Measurements from ENCODE around the gene TSC2.
"Not testable (repeated sequence)": the region's sequence is repeated elsewhere in the genome, so short reads cannot be mapped to it uniquely, and the experiment has no call there.

Gene TSC2

DNA sequence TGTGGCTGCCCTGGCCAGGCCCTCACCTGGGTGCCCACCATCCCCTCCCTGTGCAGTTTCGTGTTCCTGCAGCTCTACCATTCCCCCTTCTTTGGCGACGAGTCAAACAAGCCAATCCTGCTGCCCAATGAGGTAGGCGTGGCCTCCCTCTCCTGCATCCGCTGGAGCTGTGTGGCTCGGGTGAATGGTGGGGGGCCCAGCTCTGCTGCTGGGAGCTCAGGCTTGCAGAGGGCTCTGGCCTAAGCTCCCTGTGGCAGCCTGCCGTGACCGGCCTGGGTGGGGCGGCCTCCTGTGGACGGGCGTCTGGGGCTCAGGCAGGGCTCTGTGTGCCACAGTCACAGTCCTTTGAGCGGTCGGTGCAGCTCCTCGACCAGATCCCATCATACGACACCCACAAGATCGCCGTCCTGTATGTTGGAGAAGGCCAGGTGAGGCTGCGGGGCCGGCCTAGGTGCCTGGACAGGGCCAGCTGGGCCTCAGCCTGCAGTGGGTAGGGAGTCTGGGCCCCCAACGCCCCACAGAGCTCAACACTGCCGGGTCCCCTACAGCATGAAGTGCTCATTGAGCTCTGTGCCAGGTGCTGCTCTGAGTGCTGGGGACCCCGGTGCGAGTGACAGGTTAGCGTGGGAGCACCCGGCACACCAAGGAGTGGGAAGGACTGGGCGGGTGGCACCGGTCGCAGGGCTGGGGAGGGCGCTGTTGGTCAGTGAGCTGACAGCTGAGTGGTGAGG lies 37.3 kb downstream of the TSC2 start:
- no peak for DNase-seq (ENCODE audit: low read depth in 1 of 2, low spot score in 1 of 2)

- no peak for DNase-seq (ENCODE audit: low read depth in 1 of 2, low spot score in 1 of 2)
These were observed 37.9 kb downstream of the TSC2 start for GRCh38 chr16:2085669-2086068.

DNA sequence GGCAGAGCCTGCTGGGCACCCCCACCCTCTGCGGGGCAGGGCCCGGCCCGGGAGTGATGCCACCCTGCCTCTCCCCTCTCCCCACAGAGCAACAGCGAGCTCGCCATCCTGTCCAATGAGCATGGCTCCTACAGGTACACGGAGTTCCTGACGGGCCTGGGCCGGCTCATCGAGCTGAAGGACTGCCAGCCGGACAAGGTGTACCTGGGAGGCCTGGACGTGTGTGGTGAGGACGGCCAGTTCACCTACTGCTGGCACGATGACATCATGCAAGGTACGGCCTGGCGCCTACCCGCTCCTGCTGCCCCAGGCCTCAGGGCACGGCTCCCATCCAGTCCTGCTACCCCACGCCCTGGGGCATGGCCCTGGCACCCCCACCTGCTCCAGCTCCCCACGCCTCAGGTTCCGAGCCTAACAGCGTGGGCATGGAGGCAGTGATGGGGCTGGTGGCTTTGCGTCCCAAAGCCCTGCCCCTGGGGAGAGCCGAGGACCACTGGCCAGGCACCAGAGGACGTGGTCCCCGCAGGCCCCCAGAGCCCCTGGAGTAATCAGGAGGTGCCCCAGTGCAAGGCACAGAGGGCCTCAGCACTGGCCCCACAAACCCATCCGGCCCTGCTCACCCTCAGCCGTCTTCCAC lies 38.4 kb downstream of the TSC2 start:
- no peak for DNase-seq (ENCODE audit: low read depth in 1 of 2, low spot score in 1 of 2)

- no peak for DNase-seq (ENCODE audit: low read depth in 1 of 2, low spot score in 1 of 2)
These were observed 39.3 kb downstream of the TSC2 start for GRCh38 chr16:2086812-2087747.

DNA sequence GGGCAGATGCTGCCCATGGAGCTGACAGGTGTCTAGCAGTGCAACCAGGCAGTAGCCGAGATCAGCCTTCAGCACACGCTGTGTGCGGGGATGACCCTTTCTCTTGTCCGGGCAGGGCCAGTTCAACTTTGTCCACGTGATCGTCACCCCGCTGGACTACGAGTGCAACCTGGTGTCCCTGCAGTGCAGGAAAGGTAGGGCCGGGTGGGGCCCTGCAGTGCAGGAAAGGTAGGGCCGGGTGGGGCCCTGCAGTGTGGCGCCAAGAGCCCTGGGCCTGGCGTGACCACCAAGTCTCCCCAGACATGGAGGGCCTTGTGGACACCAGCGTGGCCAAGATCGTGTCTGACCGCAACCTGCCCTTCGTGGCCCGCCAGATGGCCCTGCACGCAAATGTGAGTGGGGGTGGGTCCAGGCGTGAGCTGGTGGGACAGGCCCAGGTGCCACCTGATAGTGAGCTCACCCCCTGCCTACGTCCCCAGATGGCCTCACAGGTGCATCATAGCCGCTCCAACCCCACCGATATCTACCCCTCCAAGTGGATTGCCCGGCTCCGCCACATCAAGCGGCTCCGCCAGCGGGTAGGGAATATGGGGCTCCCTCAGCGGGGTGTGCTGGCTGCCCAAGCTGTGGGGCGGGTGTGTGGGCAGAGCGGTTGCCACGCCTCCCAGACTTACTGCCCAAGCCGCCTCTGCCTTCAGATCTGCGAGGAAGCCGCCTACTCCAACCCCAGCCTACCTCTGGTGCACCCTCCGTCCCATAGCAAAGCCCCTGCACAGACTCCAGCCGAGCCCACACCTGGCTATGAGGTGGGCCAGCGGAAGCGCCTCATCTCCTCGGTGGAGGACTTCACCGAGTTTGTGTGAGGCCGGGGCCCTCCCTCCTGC lies 40.2 kb downstream of the TSC2 start:
- DNase-seq (ENCODE audit: low read depth in 1 of 2, low spot score in 1 of 2), result no peak

GRCh38 chr16:2088759-2089358 lies 41.1 kb downstream of the TSC2 start:
- no peak for DNase-seq (ENCODE audit: low read depth in 1 of 2, low spot score in 1 of 2)

- no peak for DNase-seq (ENCODE audit: low read depth in 1 of 2, low spot score in 1 of 2)
These were observed 42.1 kb downstream of the TSC2 start for GRCh38 chr16:2089706-2090480.

DNA sequence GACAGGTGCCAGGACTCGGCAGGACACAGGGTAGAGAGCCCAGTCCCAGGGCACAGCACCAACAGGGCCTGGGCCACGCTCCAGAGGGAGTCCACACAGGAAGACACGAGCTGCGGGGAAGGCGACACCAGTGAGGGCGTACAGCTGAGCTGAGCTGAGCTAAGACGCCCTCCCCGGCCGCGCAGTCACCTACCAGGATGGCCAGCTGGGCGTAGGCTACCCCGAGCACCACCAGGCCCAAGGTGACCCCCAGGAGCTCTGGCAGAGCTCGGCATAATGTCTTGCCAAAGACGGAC lies 42.6 kb downstream of the TSC2 start:
- DNase-seq (ENCODE audit: low read depth in 1 of 2, low spot score in 1 of 2), result no peak

DNA sequence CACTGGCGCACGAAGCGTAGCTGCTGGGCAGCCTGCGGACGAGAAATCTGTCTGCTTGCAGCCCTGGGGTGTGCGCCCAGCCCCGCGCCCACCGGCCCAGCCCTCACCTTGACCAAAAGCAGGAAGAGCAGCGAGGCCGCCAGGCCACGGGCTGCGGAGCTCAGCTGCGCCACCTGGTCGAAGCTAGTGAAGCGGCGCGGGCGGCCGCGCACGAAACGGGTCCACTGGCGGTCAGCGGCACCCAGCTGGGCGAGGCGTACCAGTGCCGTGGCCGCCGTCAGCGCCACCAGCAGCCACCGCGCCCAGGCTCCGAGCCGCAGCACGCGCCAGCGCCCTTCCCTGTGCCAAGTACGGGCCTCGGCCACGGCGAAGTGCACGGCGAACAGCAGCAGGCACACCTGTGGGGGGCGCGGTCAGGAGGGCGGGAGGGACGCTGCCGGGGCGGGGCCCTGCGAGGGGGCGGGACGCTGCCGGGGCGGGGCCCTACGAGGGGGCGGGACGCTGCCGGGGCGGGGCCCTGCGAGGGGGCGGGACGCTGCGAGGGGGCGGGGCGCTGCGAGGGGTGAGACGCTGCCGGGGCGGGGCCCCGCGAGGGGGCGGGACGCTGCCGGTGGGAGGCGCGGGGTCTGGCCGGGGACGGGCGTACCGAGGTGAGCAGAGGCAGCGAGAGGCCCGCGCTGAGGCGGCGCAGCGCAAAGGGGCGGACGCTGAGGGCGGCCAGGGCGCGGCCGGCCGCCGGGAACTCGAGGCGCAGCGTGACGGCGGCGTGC lies 43.2 kb downstream of the TSC2 start:
- no peak for DNase-seq (ENCODE audit: low read depth in 1 of 2, low spot score in 1 of 2)

- DNase-seq (ENCODE audit: low read depth in 1 of 2, low spot score in 1 of 2), result no peak
These were observed 43.9 kb downstream of the TSC2 start for GRCh38 chr16:2091547-2092255.

- no peak for DNase-seq (ENCODE audit: low read depth in 1 of 2, low spot score in 1 of 2)
These were observed 44.5 kb downstream of the TSC2 start for GRCh38 chr16:2092256-2092620.

DNA sequence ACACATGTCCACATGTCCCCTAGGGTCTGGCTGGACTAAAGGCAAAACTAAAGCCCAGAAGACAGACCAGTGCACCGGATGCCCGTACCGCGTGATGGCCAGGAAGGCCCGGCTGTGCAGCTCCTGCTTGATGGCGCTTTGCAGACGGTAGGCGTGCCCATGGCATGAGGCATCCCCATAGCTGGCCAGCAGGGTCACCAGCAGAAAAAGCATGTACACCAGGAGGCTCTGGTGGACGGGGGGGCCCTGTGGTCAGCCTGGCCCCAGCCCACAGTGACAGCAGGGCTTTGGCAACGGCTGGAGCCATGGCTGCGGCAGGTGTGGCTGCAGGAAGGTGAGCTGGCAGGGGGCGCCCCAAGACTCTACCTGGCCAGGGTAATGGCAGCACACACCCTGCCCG lies 45.1 kb downstream of the TSC2 start:
- DNase-seq (ENCODE audit: low read depth in 1 of 2, low spot score in 1 of 2), result no peak

- DNase-seq (ENCODE audit: low read depth in 1 of 2, low spot score in 1 of 2), result no peak
These were observed 46.0 kb downstream of the TSC2 start for GRCh38 chr16:2093793-2094192.

DNA sequence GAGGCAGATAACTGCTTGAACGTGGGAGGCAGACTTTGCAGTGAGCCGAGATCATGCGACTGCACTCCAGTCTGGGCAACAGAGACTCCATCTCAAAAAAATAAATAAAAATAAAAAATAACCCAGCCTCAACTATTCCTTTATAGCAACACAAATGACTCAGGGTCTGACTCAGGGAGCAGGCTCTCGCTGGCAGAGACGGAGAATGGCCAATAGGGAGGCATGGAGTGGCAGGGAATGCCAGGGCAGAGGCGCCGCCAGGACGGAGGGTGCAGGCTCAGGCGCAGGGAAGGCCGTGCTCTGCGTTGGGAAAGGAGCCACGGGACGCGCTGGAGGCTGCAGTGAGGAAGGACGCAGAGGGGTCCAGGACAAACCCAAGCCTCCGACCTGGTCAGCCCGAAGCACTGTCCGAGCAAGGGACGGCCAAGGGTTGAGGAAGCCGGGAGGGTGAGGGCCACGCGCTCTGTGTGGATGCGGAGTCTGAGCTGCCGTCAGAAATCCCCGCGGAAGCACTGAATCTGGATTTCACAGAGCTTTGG lies 47.6 kb downstream of the TSC2 start:
- no peak for DNase-seq (ENCODE audit: low read depth in 1 of 2, low spot score in 1 of 2)

GRCh38 chr16:2095918-2096582 lies 48.3 kb downstream of the TSC2 start:
- no peak for DNase-seq (ENCODE audit: low read depth in 1 of 2, low spot score in 1 of 2)

DNA sequence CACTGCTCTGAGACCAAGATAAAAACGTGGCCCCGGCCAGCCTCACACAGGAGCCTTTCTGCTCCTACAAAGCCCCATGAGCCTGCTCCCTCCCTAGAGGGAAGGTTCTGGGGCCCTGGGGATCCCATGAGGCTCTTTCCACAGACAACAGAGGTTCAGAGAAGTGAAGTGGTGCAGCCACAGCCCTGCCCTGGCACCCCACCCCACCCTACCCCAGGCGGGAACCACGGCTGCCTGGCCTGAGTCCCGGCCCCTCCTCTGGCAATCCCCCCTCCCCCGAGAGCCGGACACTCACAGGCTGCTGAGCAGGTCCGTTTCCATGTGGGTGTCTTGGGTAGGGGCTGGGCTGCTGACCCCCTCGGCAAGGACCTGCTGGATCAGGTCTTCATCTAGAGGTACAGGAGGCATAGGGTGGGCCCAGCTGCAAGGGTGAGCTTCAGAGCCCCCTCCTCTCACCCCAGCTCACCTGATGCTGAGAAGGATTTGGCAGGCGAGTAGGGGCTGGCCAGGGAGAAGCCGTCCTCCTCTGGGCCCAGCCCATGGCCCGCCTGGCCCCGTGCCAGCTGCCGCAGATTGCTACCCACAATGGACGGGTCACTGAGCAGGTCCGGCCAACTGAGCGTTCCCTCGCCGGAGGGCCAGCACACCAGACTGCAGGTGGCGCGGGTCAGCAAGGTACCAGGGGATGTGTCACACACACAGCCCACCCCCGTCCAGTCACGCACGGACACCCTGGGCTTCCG lies 49.2 kb downstream of the TSC2 start:
- DNase-seq (ENCODE audit: low read depth in 1 of 2, low spot score in 1 of 2), result no peak

GRCh38 chr16:2097689-2098088 lies 49.9 kb downstream of the TSC2 start:
- not testable (repeated sequence) for DNase-seq (ENCODE audit: low read depth in 1 of 2, low spot score in 1 of 2)
